ENCODE results near the gene PRSS8.

PRSS8 gene

DNA sequence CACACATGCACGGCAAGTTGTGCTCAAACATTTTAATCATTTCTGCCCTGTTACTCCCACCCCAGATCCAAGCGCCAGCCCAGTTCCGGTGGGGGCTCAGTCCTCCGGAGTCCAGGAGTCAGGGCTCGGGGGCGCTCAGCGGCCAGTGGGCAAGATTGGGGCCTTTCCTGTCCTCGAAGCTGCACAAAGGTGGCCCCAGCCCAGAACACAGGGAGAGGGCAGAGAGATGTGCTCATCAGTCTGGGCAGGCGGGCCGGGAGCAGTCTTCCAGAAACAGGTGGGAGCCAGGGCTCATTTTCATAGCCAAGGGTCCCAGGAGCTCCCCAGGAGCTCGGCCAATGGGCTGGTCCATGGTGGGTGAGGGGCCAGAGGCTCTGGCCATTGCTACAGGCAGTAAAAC is 4.1 kb downstream of the PRSS8 start:
- in situ Hi-C loops (cut with HindIII; ENCODE audit: low sequenced_read_pairs): no loop called here
- no peak for DNase-seq (ENCODE audit: low read depth)
- TF ChIP-seq CTCF (IDR thresholded peaks at IDR 0.05; ENCODE audit: low read depth, low read length, missing control alignments): no peak
- H3K4me3 ChIP-seq (ENCODE audit: low read depth, low read length): no peak overlapping the region

GRCh38 chr16:31130899-31131298 is 4.6 kb downstream of the PRSS8 start:
- in situ Hi-C loops (cut with HindIII; ENCODE audit: low sequenced_read_pairs): no loop called here
- DNase-seq (ENCODE audit: low read depth): no peak
- TF ChIP-seq CTCF (IDR thresholded peaks at IDR 0.05; ENCODE audit: low read depth, low read length, missing control alignments): no peak

GRCh38 chr16:31130336-31130891 is 5.1 kb downstream of the PRSS8 start:
- no peak for TF ChIP-seq CTCF (IDR thresholded peaks at IDR 0.05; ENCODE audit: low read depth, low read length, missing control alignments)
- DNase-seq (ENCODE audit: low read depth): no peak
- in situ Hi-C loops (cut with HindIII; ENCODE audit: low sequenced_read_pairs): no loop called here
- H3K4me3 ChIP-seq (ENCODE audit: low read depth, low read length): no peak overlapping the region

More at GRCh38 chr16:31130899-31131298, 4.6 kb downstream of the PRSS8 start:
- H3K4me3 ChIP-seq (ENCODE audit: low read depth, low read length): no peak overlapping the region

DNA sequence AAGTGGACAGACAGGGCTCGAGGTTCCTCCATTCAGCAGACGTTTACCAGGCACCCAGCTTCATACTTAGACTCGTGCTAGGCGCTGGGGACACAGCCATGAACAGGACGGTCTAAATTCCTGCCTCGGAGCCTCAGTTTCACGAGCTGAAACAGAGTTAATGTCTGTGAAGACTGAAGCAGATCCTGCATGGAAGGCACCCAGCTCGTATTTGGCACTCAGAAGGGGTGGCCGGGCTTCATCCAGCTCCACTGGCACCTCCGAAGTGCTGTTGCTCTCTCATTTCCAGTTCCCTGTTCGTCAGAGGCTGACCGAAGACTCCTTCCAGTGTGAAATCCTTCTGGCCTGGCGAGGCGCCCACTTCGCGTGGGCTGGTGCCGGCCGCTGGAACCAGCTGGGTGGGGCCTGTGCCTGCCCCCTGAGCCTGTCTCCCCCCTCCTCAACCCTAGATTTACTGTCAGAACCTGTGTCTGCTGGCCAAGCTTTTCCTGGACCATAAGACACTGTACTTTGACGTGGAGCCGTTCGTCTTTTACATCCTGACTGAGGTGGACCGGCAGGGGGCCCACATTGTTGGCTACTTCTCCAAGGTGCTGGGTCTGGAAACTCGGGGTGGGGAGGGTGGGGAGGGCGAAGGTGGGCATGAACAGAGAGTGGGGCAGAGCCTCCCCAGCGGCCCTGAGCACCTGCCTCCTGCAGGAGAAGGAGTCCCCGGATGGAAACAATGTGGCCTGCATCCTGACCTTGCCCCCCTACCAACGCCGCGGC is 5.8 kb downstream of the PRSS8 start:
- in situ Hi-C loops (cut with HindIII; ENCODE audit: low sequenced_read_pairs): no loop called here
- no peak for TF ChIP-seq CTCF (IDR thresholded peaks at IDR 0.05; ENCODE audit: low read depth, low read length, missing control alignments)
- no peak for DNase-seq (ENCODE audit: low read depth)
- H3K4me3 ChIP-seq (ENCODE audit: low read depth, low read length): no peak overlapping the region

DNA sequence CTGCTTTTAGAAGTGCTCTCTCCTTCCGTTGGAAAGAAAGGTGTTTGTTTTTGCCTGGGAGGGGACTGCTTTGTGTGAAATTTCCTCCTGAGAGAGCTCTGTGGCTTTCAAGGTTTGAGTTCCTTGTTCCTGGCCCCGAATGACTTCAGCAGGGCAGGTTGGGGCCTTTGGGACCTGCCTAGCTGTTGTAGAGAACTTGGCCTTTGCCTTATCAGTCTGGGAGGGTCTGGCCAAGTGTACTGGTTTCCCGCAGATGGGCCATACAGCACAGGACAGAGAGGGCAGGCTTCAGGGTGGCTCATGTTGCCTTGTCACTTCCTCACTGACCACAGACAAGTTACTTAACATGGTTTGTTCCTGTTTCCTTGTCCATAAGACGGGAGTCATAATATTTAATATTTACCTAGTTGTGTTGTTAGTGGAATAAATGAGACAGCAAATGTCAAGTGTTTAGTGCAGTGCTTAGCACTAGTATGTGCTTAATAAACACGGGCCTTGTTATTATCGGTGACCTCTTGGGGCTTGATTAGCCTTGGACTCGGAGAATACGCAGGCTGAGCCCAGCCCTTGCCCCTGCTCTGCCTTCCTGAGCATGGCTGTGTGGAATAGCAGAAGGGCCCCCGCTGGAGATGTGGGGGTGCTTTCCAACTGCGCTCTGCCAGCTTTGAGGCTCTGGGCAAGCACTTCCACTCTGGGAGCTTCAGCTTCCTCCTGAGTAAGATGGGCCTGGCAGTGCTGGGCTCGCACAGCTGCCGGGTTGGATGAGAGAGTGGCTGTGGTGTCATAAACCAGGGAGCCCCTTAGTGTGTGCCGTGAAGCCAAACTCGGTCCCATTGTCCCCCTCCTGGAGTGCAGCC is 6.6 kb downstream of the PRSS8 start:
- no peak for TF ChIP-seq CTCF (IDR thresholded peaks at IDR 0.05; ENCODE audit: low read depth, low read length, missing control alignments)
- no peak for DNase-seq (ENCODE audit: low read depth)

GRCh38 chr16:31127182-31127581 is 8.3 kb downstream of the PRSS8 start:
- no peak for TF ChIP-seq CTCF (IDR thresholded peaks at IDR 0.05; ENCODE audit: low read depth, low read length, missing control alignments)
- DNase-seq (ENCODE audit: low read depth): no peak
- H3K4me3 ChIP-seq (ENCODE audit: low read depth, low read length): no peak overlapping the region
- in situ Hi-C loops (cut with HindIII; ENCODE audit: low sequenced_read_pairs): no loop called here

More for the DNA sequence above, 6.6 kb downstream of the PRSS8 start:
- H3K4me3 ChIP-seq (ENCODE audit: low read depth, low read length): no peak overlapping the region
- in situ Hi-C loops (cut with HindIII; ENCODE audit: low sequenced_read_pairs): no loop called here

Measured in astrocyte of the cerebellum (primary cell).